Peyer's patch (tissue), 4 donors: ENCODE results near the gene UBTF. TPM values are rescaled to one million over a fixed set of nuclear protein-coding genes. Genes with fewer than 3 reads are reported as not detected.

Experiments
- DNase-seq, 3 donors: peaks; one replicate each; pipeline ENCODE4 v3.0.0-alpha.2; 2017 to 2019
- H3K27ac ChIP-seq, 4 donors: fragments of 200-600 bp; sonication (generic); one replicate each; pipeline ENCODE4 v1.5.1; 2016 to 2019
- H3K27me3 ChIP-seq, 2 donors: fragments of 200-600 bp; sonication (generic); one replicate each; pipeline ENCODE4 v1.5.1; 2019
- H3K36me3 ChIP-seq, 3 donors: fragments of 200-600 bp; sonication (generic); one replicate each; pipeline ENCODE4 v1.5.1; 2016 to 2019
- H3K4me1 ChIP-seq, 4 donors: fragments of 200-600 bp; sonication (generic); one replicate each; pipeline ENCODE4 v1.5.1; 2016 to 2019
- H3K4me3 ChIP-seq, 4 donors: fragments of 200-600 bp; sonication (generic); 1 replicate in 3 of 4; 2 replicates in 1 of 4; pipeline ENCODE4 v1.5.1; 2016 to 2019; ENCODE audit warnings: mild to moderate bottlenecking in 1 of 4
- H3K9me3 ChIP-seq, 4 donors: fragments of 200-600 bp; sonication (generic); one replicate each; pipeline ENCODE4 v1.5.1; 2016 to 2019; ENCODE audit warnings: mild to moderate bottlenecking in 1 of 4
- POLR2A ChIP-seq, 2 donors: fragments of 450-650 bp; IDR thresholded peaks; one replicate each; pipeline ENCODE4 v1.5.1; 2017; ENCODE audit warnings: antibody characterized with exemption in 2 of 2, mild to moderate bottlenecking in 2 of 2, moderate library complexity in 2 of 2
- total RNA-seq, 4 donors: library from RNA; depleted of rRNA; stranded (reverse); fragments of >200 nt; gene quantifications; one replicate each; pipeline ENCODE4 v1.1.0, GENCODE V29; 2016
- TF ChIP-seq, protein P1 (sequence below), 6 experiments: fragments of 450-650 bp in 4 of 6; fragments of 200-600 bp in 2 of 6; sonication (generic) in 1 of 6; IDR thresholded peaks; one replicate each; pipeline ENCODE4 v1.5.1; 2017 to 2019; ENCODE audit warnings: antibody characterized with exemption in 6 of 6, mild to moderate bottlenecking in 3 of 6, moderate library complexity in 1 of 6

UBTF gene
- total RNA-seq, 4 donors from 2014 or later, result 58.4 to 167 (median 77.7) TPM

DNA sequence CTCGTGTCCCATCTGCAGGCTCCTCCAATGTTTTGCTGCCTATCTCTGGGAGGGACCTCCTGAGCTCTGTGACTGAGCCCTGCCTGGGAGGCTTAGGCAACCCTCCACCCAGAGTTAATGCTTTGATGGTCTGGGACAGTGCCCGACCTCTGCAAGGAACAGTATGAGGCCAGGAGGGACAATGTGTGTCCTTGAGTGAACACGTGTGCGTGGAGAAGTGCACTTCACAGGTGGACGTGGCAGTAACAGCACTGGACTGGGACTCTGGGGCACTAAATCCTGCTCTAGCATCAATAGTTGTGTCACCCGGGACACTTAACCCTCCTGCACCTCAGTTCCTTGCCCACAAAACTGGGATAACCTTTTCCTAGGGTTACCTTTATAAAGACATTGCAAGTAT is 4.6 kb downstream of the UBTF start:
- H3K4me1 ChIP-seq, result peaks cover 0 to 46% (median 35%) of the 10 kb centered on the region in 4 donors
- no peak overlapping the region for H3K4me3 ChIP-seq
- H3K36me3 ChIP-seq, result peaks cover 0 to 53% (median 0%) of the 10 kb centered on the region in 3 donors
- no peaks in the 10 kb centered on the region for H3K9me3 ChIP-seq
- no peak for DNase-seq
- H3K27ac ChIP-seq, result peak overlapping the region in 1 of 4 donors; percentile 100
- no peaks in the 10 kb centered on the region for H3K27me3 ChIP-seq
- TF ChIP-seq, protein P1, sequence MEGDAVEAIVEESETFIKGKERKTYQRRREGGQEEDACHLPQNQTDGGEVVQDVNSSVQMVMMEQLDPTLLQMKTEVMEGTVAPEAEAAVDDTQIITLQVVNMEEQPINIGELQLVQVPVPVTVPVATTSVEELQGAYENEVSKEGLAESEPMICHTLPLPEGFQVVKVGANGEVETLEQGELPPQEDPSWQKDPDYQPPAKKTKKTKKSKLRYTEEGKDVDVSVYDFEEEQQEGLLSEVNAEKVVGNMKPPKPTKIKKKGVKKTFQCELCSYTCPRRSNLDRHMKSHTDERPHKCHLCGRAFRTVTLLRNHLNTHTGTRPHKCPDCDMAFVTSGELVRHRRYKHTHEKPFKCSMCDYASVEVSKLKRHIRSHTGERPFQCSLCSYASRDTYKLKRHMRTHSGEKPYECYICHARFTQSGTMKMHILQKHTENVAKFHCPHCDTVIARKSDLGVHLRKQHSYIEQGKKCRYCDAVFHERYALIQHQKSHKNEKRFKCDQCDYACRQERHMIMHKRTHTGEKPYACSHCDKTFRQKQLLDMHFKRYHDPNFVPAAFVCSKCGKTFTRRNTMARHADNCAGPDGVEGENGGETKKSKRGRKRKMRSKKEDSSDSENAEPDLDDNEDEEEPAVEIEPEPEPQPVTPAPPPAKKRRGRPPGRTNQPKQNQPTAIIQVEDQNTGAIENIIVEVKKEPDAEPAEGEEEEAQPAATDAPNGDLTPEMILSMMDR (IDR thresholded peaks at IDR 0.05), result no peak
- no peak for TF ChIP-seq POLR2A (IDR thresholded peaks at IDR 0.05)

DNA sequence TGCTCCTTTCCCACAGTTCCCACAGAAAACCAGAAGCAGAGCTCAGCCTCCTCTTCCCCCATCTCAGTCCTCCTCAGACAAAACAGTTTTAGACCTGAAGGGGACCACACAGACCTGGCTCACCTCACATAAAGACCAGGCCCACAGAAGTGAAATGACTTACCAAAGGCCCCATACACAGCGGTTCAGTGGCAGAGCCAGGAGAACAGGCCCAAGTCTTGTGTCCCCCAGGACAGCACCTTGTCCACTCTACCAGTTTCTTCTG is 5.3 kb downstream of the UBTF start:
- peaks cover 0 to 47% (median 37%) of the 10 kb centered on the region in 4 donors for H3K4me1 ChIP-seq
- TF ChIP-seq POLR2A (IDR thresholded peaks at IDR 0.05), result no peak
- TF ChIP-seq, protein P1 (IDR thresholded peaks at IDR 0.05), result no peak
- DNase-seq, result no peak
- H3K27ac ChIP-seq, result peak overlapping the region in 1 of 4 donors; percentile 100
- H3K4me3 ChIP-seq, result no peak overlapping the region
- no peaks in the 10 kb centered on the region for H3K9me3 ChIP-seq
- peaks cover 0 to 61% (median 0%) of the 10 kb centered on the region in 3 donors for H3K36me3 ChIP-seq
- H3K27me3 ChIP-seq, result no peaks in the 10 kb centered on the region

DNA sequence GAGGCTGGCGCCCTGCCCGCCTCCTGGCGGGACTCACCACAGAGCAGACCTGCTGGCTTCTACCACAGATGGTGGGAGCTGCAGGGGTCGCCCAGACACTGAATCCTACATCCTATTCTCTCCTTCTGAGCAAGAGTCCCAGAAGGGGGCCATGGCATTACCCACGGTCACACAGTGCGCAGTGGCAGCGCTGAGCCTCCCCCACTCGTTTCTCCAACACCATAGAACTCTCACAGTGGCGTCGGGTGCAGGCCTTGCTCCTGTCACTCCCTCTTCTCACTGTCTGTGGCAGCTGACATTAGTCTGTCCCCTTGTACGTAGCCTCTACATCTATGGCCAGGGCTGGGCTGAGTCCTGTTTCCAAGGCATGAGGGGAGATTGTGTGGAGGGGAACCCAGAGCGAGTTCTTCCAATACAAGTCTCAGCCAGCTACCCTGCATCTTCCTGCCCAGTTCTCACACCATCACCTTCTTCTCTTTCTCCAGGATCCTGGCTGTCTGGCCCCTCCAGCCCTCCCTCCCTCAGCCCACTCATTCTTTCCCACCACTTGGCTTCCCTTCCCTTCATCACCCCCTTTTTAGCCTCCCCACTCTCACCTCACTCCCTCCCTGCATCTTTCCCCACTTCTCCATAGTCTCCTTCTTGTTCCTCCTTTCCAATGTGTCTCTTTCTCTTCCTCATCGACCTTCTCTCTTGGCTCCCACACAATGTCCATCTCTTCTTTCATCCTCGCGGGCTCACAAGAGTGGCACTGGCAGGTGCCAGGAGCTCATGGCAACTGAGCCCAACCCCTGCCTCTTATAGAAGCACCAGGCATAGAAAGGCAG is 5.9 kb downstream of the UBTF start:
- H3K27ac ChIP-seq, result peak overlapping the region in 1 of 4 donors; percentile 100
- TF ChIP-seq POLR2A (IDR thresholded peaks at IDR 0.05), result no peak
- TF ChIP-seq, protein P1 (IDR thresholded peaks at IDR 0.05), result no peak
- no peak overlapping the region for H3K4me3 ChIP-seq
- peaks cover 0 to 47% (median 37%) of the 10 kb centered on the region in 4 donors for H3K4me1 ChIP-seq
- peaks cover 0 to 66% (median 0%) of the 10 kb centered on the region in 3 donors for H3K36me3 ChIP-seq
- no peaks in the 10 kb centered on the region for H3K27me3 ChIP-seq
- no peaks in the 10 kb centered on the region for H3K9me3 ChIP-seq
- DNase-seq, result no peak

DNA sequence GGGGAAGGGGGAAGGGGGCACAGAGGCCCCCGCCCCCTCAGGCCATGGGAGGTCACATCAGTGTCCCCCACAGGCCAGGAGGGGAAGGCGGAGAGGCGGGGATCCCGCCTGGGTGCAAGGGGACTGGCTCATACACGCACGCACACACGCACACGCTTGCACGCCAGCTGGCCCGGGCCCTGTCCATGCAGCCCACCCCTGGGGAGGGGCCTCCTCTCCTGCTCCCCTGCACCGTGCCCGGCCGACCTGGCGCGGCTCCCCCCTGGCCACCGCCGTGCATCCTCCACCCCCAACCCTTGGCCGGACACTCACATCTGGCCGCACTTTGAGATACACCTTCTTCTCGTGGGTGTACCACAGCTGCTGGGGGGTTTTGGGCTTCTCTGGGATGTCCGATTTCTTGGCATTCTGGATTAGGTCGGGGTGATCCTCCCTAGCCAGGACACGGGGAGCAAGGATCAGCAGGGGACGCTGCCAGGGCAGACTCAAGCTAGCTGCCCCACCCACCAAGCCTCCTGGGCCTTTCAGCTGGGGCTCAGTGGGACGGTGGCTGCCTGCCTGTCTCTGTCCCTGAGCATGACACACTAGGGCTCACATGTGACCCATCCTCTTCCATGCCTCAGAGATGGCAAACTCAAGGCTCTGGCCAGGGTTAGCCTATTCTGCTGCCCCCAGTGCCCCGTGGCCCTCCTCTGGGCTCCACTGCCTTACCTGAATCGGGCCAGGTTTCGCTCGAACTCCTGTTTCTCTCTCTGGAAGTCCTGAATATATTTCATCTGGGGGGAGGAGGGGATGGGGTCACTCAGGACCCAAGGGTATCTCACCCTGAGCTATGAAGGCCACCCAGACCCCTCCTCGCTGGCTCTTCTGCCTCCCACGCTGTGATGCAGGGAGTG is 6.7 kb downstream of the UBTF start:
- no peaks in the 10 kb centered on the region for H3K27me3 ChIP-seq
- H3K9me3 ChIP-seq, result no peaks in the 10 kb centered on the region
- TF ChIP-seq, protein P1 (IDR thresholded peaks at IDR 0.05), result no peak
- no peak for TF ChIP-seq POLR2A (IDR thresholded peaks at IDR 0.05)
- H3K4me1 ChIP-seq, result peaks cover 0 to 44% (median 32%) of the 10 kb centered on the region in 4 donors
- peak overlapping the region in 1 of 4 donors; percentile 42 for H3K27ac ChIP-seq
- peaks cover 0 to 75% (median 0%) of the 10 kb centered on the region in 3 donors for H3K36me3 ChIP-seq
- no peak overlapping the region for H3K4me3 ChIP-seq
- no peak for DNase-seq

DNA sequence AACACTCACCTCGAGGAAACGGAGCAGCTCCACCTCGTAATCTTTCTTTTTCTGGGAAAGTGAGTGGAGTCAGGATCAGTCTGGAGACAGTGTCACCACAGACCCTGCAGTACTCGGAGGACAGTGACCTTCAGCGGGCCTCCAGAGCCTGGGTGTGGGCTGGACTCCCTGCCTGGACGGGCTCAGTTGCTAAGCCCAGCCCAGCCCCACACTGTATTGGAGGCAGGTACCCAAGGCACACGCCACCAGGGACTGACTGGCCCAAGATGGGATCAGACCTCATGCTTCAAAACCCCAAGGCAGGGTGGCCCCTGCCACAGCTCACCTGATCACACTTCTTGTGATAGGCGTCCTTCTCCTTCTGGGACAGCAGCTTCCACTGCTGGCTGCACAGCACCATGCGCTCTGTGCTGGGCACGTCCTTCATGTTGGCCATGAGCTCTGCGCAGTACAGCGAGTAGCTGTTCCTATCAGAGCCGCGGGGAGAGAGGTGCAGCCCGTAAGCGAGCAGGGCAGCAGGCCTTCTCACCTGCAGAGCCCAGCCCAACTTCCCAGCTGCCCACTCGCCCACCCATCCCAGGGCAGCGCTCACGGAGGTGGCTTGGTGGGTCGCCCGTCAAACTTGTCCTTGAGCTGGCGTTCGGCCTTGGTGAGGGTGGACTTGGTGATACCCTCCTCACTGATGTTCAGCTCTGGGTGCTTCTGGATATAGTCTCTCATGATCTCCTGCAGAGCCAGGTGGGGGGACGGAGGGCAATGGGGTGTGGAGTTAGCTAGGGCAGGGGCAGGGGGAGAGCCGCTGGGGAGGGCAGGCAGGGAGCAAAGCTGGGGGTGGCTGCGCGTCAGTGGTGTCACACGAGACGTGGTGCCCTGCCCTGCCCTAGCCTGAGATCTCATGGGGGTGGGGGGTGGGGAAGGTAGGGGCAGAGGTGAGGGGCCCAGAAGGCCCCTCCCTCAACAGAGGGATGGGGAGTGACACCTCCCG is 7.9 kb downstream of the UBTF start:
- TF ChIP-seq POLR2A (IDR thresholded peaks at IDR 0.05), result no peak
- TF ChIP-seq, protein P1 (IDR thresholded peaks at IDR 0.05), result no peak
- Histone ChIP-seq H3K4me3 (no peak overlapping the region), H3K27me3 (no peaks in the 10 kb centered on the region), H3K9me3 (no peaks in the 10 kb centered on the region), H3K36me3 (peaks cover 0 to 79% (median 0%) of the 10 kb centered on the region in 3 donors), H3K27ac (peak overlapping the region in 1 of 4 donors; percentile 68), H3K4me1 (peaks cover 0 to 39% (median 21%) of the 10 kb centered on the region in 4 donors)
- DNase-seq, result no peak
